Panc1 (cell line): ENCODE data around the gene KLF17. TPM values are rescaled to one million over a fixed set of nuclear protein-coding genes. Genes with fewer than 3 reads are reported as not detected.
"Not testable (repeated sequence)": the region's sequence is repeated elsewhere in the genome, so short reads cannot be mapped to it uniquely, and the experiment has no call there.

Experiments used
- ATAC-seq: fragments of 200-7000 bp; cut with Tn5 transposase; 2 replicates; pipeline ENCODE4 v1.9.1; 2020; ENCODE audit warnings: mild to moderate bottlenecking, moderate library complexity
- BruUV-seq: library from RNA; stranded (reverse); fragments of 400-500 nt; replicated peaks from 2 replicates; lab custom pipeline; 2021; lab: Mats Ljungman, UMichigan
- CTCF ChIA-PET: fragments of 300-600 bp; sonication (Branson Sonifier 250); formaldehyde crosslinking; loops from one replicate; lab custom pipeline; 2022; ENCODE audit warnings: antibody characterized with exemption; lab: Charles Lee
- POLR2A ChIA-PET: fragments of 300-600 bp; sonication (Branson Sonifier 250); formaldehyde crosslinking; loops from one replicate; lab custom pipeline; 2022; ENCODE audit warnings: antibody characterized with exemption; lab: Charles Lee
- DNase-seq: peaks from one replicate; pipeline ENCODE4 v3.0.0-alpha.2; 2010; ENCODE audit warnings: low read depth, low spot score
- H3K27ac ChIP-seq: 2 replicates; pipeline ENCODE4 v1.5.1; 2011; ENCODE audit warnings: mild to moderate bottlenecking, low read length, inconsistent platforms
- H3K27me3 ChIP-seq: fragments of 200-500 bp; sonication (Bioruptor generic); 2 replicates; pipeline ENCODE4 v1.6.0; 2014; ENCODE audit warnings: low read length, inconsistent platforms; ENCODE audit not compliant: control insufficient read depth, insufficient read depth
- H3K36me3 ChIP-seq: fragments of 200-500 bp; sonication (Bioruptor generic); 2 replicates; pipeline ENCODE4 v1.5.1; 2014; ENCODE audit warnings: inconsistent platforms, mild to moderate bottlenecking, low read length, moderate library complexity; ENCODE audit not compliant: control insufficient read depth, insufficient read depth
- H3K4me1 ChIP-seq: 2 replicates; pipeline ENCODE4 v1.5.1; 2011; ENCODE audit warnings: inconsistent platforms, mild to moderate bottlenecking, low read length, moderate library complexity; ENCODE audit not compliant: control insufficient read depth, insufficient read depth
- H3K4me3 ChIP-seq, 2 experiments: 2 replicates each; pipeline ENCODE4 v1.5.1; 2011 to 2012; ENCODE audit warnings: low read depth in 2 of 2, low read length in 2 of 2, mild to moderate bottlenecking in 2 of 2, inconsistent platforms in 1 of 2, moderate library complexity in 1 of 2
- H3K9me3 ChIP-seq: fragments of 200-500 bp; sonication (Bioruptor generic); 2 replicates; pipeline ENCODE4 v1.5.1; 2014; ENCODE audit warnings: low read depth, mild to moderate bottlenecking, inconsistent platforms, low read length, moderate library complexity; ENCODE audit not compliant: control insufficient read depth, insufficient read depth
- POLR2AphosphoS5 ChIP-seq: IDR thresholded peaks from 2 replicates; pipeline ENCODE4 v1.6.1; 2012; ENCODE audit warnings: mild to moderate bottlenecking, low read depth, low read length, moderate library complexity
- SIN3A ChIP-seq: IDR thresholded peaks from 2 replicates; pipeline ENCODE4 v1.6.1; 2012; ENCODE audit warnings: low read depth, mild to moderate bottlenecking, low read length, moderate library complexity, borderline replicate concordance; ENCODE audit not compliant: insufficient read depth
- TCF7L2 ChIP-seq: IDR thresholded peaks from 2 replicates; pipeline ENCODE4 v1.6.1; 2011; ENCODE audit warnings: mild to moderate bottlenecking, low read depth, low read length, inconsistent platforms
- in situ Hi-C: cut with HindIII; loops from 2 replicates; pipeline ENCODE4 v1.10.0; 2016; ENCODE audit warnings: low sequenced_read_pairs, low pct_unique_long_range_greater_than_20kb
- intact Hi-C: fragments of 100-400 bp; cut with micrococcal nuclease; formaldehyde crosslinking; loops from one replicate; pipeline ENCODE4 v1.10.0; 2022; ENCODE audit not compliant: unreplicated experiment
- total RNA-seq: library from RNA; stranded (reverse); gene quantifications from one replicate; pipeline ENCODE4 v1.2.1, GENCODE V29; 2021; ENCODE audit not compliant: unreplicated experiment
- TF ChIP-seq, protein P1 (sequence below): fragments of 450-650 bp; IDR thresholded peaks from 2 replicates; pipeline ENCODE4 v1.5.1; 2017; ENCODE audit warnings: mild to moderate bottlenecking
- TF ChIP-seq, protein P2 (sequence below), 2 experiments: IDR thresholded peaks; 2 replicates each; pipeline ENCODE4 v1.6.1; 2011 to 2012; ENCODE audit warnings: low read depth in 2 of 2, control low read depth in 1 of 2, low read length in 1 of 2, mild to moderate bottlenecking in 1 of 2, moderate library complexity in 1 of 2; ENCODE audit not compliant: insufficient read depth in 1 of 2

KLF17 gene
- total RNA-seq, 1 experiment from 2014 or later, result not detected

DNA sequence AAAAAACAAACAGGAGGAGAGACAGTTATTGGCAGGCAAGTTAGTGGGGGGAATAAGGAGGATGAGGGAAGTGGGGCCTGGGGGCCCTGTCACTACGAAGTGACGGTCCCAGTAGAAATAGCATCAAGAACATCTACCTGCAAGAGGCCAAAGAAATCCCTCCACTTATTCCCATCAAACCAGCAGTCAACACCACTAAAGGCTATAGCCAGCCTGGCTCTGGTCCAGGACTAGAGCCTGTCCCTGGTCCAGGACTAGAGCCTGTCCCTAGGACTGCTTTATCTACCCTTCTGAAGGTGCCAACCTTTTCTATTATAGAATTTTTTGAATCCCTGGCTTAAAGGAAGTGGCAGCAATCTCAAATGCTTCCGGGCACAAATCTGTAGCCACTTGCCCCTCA, 19.6 kb downstream of the KLF17 start:
- ChIA-PET POLR2A (no interaction called here), CTCF (interaction anchor here (0.6 kb wide), 1 partner anchor 593 kb away, joined by 3 read pairs; no protein-coding TSS in a partner anchor)
- in situ Hi-C loops, result no loop called here
- no peaks in the 10 kb centered on the region for H3K4me1 ChIP-seq
- no peaks in the 10 kb centered on the region for H3K36me3 ChIP-seq
- no peak overlapping the region for H3K27ac ChIP-seq
- DNase-seq (no peak), ATAC-seq (no peak)
- no peak overlapping the region for H3K4me3 ChIP-seq
- H3K9me3 ChIP-seq, result no peaks in the 10 kb centered on the region
- no peaks in the 10 kb centered on the region for H3K27me3 ChIP-seq
- no TSS peak for BruUV-seq
- intact Hi-C loops, result no loop called here
- no peak for TF ChIP-seq TCF7L2

DNA sequence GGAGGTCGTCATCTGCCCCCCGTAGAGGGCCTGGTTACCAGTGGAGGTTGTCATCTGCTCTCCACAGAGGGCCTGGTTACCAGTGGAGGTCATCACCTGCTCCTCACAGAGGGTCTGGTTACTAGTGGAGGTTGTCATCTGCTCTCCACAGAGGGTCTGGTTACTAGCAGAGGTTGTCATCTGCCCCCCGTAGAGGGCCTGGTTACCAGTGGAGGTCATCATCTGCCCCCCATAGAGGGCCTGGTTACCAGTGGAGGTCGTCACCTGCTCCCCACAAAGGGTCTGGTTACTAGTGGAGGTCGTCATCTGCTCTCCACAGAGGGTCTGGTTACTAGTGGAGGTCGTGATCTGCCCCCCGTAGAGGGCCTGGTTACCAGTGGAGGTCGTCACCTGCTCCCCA, 20.9 kb downstream of the KLF17 start:
- intact Hi-C loops, H3K4me1 ChIP-seq, ATAC-seq, H3K4me3 ChIP-seq, in situ Hi-C loops, CTCF ChIA-PET, DNase-seq, H3K9me3 ChIP-seq, POLR2A ChIA-PET, H3K27ac ChIP-seq, BruUV-seq, H3K27me3 ChIP-seq, H3K36me3 ChIP-seq: not testable (repeated sequence)

- no peaks in the 10 kb centered on the region for H3K4me1 ChIP-seq
- CTCF ChIA-PET, result no interaction called here
- no peak within 1 kb of the TSS for H3K27ac ChIP-seq
- H3K27me3 ChIP-seq, result no peaks in the 10 kb centered on the region
- POLR2A ChIA-PET, result no interaction called here
- H3K36me3 ChIP-seq, result no peaks in the 10 kb centered on the region
- DNase-seq, result no peak
- in situ Hi-C loops, result no loop called here
- intact Hi-C loops, result no loop called here
- TF ChIP-seq, protein P1, sequence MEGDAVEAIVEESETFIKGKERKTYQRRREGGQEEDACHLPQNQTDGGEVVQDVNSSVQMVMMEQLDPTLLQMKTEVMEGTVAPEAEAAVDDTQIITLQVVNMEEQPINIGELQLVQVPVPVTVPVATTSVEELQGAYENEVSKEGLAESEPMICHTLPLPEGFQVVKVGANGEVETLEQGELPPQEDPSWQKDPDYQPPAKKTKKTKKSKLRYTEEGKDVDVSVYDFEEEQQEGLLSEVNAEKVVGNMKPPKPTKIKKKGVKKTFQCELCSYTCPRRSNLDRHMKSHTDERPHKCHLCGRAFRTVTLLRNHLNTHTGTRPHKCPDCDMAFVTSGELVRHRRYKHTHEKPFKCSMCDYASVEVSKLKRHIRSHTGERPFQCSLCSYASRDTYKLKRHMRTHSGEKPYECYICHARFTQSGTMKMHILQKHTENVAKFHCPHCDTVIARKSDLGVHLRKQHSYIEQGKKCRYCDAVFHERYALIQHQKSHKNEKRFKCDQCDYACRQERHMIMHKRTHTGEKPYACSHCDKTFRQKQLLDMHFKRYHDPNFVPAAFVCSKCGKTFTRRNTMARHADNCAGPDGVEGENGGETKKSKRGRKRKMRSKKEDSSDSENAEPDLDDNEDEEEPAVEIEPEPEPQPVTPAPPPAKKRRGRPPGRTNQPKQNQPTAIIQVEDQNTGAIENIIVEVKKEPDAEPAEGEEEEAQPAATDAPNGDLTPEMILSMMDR, result no peak
- no peak for TF ChIP-seq POLR2AphosphoS5
- TF ChIP-seq, protein P2, sequence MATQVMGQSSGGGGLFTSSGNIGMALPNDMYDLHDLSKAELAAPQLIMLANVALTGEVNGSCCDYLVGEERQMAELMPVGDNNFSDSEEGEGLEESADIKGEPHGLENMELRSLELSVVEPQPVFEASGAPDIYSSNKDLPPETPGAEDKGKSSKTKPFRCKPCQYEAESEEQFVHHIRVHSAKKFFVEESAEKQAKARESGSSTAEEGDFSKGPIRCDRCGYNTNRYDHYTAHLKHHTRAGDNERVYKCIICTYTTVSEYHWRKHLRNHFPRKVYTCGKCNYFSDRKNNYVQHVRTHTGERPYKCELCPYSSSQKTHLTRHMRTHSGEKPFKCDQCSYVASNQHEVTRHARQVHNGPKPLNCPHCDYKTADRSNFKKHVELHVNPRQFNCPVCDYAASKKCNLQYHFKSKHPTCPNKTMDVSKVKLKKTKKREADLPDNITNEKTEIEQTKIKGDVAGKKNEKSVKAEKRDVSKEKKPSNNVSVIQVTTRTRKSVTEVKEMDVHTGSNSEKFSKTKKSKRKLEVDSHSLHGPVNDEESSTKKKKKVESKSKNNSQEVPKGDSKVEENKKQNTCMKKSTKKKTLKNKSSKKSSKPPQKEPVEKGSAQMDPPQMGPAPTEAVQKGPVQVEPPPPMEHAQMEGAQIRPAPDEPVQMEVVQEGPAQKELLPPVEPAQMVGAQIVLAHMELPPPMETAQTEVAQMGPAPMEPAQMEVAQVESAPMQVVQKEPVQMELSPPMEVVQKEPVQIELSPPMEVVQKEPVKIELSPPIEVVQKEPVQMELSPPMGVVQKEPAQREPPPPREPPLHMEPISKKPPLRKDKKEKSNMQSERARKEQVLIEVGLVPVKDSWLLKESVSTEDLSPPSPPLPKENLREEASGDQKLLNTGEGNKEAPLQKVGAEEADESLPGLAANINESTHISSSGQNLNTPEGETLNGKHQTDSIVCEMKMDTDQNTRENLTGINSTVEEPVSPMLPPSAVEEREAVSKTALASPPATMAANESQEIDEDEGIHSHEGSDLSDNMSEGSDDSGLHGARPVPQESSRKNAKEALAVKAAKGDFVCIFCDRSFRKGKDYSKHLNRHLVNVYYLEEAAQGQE (IDR thresholded peaks at IDR 0.05; ENCODE audit: insufficient read depth in 1 of 2, low read depth in 2 of 2, low read length in 1 of 2), result no peak
- TF ChIP-seq TCF7L2, result no peak
- no peak for TF ChIP-seq SIN3A
- no peak within 1 kb of the TSS for H3K4me3 ChIP-seq
- H3K9me3 ChIP-seq, result peaks cover 5% of the 10 kb centered on the region; the same call in 1 of the 2 replicates
- BruUV-seq, result no TSS peak
- ATAC-seq, result no peak
Observed at GRCh38 chr1:44141531-44141930, 22.9 kb downstream of the KLF17 start, which contains the start of gene KLF18. Gene KLF18 (minus strand): TSS chr1:44141631. CDS start chr1:44141631, 0 bp downstream.
